ENCODE data around the gene OR14A2. TPM values are rescaled to one million over a fixed set of nuclear protein-coding genes. Genes with fewer than 3 reads are reported as not detected.

Gene OR14A2
- total RNA-seq, 1 donor from 2014 or later, result not detected

Other genes with a start within 250 kb of the OR14A2 start
- gene OR2C3, start 211.7 kb downstream of the OR14A2 start, total RNA-seq, result not detected
- gene GCSAML, start 199.0 kb downstream of the OR14A2 start, total RNA-seq, result 1.2 TPM
- gene OR2G2, start 159.8 kb downstream of the OR14A2 start, total RNA-seq, result not detected
- not detected for gene OR2G3, start 142.6 kb downstream of the OR14A2 start, total RNA-seq
- gene OR13G1, start 68.4 kb downstream of the OR14A2 start, total RNA-seq, result not detected
- not detected for gene OR6F1, start 31.5 kb downstream of the OR14A2 start, total RNA-seq
- gene OR14K1, start 9.5 kb downstream of the OR14A2 start, total RNA-seq, result not detected
- gene OR1C1, start 12.4 kb upstream of the OR14A2 start, total RNA-seq, result not detected
- not detected for gene OR14A16, start 76.0 kb upstream of the OR14A2 start, total RNA-seq
- gene OR11L1, start 93.8 kb upstream of the OR14A2 start, total RNA-seq, result not detected
- 22.9 TPM for gene TRIM58, start 109.0 kb upstream of the OR14A2 start, total RNA-seq
- 6.3 TPM for gene OR2W3, start 147.4 kb upstream of the OR14A2 start, total RNA-seq
- gene OR2T8, start 172.1 kb upstream of the OR14A2 start, total RNA-seq, result 0.40 TPM
- gene OR2AJ1, start 176.7 kb upstream of the OR14A2 start, total RNA-seq, result 0.22 TPM
- 0.53 TPM for gene OR2L8, start 200.7 kb upstream of the OR14A2 start, total RNA-seq
- gene OR2AK2, start 217.1 kb upstream of the OR14A2 start, total RNA-seq, result not detected

All from sciatic nerve (tissue), 1 donor.